ENCODE measurements around the gene TMEM233.

TMEM233 gene

GRCh38 chr12:119660076-119660475 is 66.5 kb downstream of the TMEM233 start:
- DNase-seq = no peak

- DNase-seq = no peak
These were observed 68.3 kb downstream of the TMEM233 start for GRCh38 chr12:119661882-119662281.

GRCh38 chr12:119664642-119665041 is 71.1 kb downstream of the TMEM233 start:
- DNase-seq = no peak

- DNase-seq = no peak
These were observed 71.8 kb downstream of the TMEM233 start for GRCh38 chr12:119665164-119665929.

- no peak for DNase-seq
These were observed 72.7 kb downstream of the TMEM233 start for GRCh38 chr12:119666226-119666795.

GRCh38 chr12:119666900-119667576 is 73.5 kb downstream of the TMEM233 start:
- DNase-seq = no peak

- DNase-seq = peak; percentile 96
These were observed 74.2 kb downstream of the TMEM233 start, which contains the start of gene PRKAB1 for GRCh38 chr12:119667577-119668323. PRKAB1 (plus strand) TSS chr12:119668133; CDS start chr12:119668245, 112 bp downstream.

- no peak for DNase-seq
These were observed 74.8 kb downstream of the TMEM233 start for GRCh38 chr12:119668324-119668841.

GRCh38 chr12:119669744-119670472 is 76.3 kb downstream of the TMEM233 start:
- DNase-seq = no peak

- no peak for DNase-seq
These were observed 77.5 kb downstream of the TMEM233 start for GRCh38 chr12:119671070-119671469.

GRCh38 chr12:119672194-119672593 is 78.6 kb downstream of the TMEM233 start:
- DNase-seq = no peak

GRCh38 chr12:119673634-119674033 is 80.1 kb downstream of the TMEM233 start:
- no peak for DNase-seq

GRCh38 chr12:119674560-119674959 is 81.0 kb downstream of the TMEM233 start:
- DNase-seq = no peak

- DNase-seq = no peak
These were observed 82.4 kb downstream of the TMEM233 start for GRCh38 chr12:119676022-119676421.

GRCh38 chr12:119676573-119676972 is 83.0 kb downstream of the TMEM233 start:
- no peak for DNase-seq

GRCh38 chr12:119678459-119678858 is 84.9 kb downstream of the TMEM233 start:
- no peak for DNase-seq

- no peak for DNase-seq
These were observed 85.5 kb downstream of the TMEM233 start for GRCh38 chr12:119679081-119679480.

- no peak for DNase-seq
These were observed 85.9 kb downstream of the TMEM233 start for GRCh38 chr12:119679490-119679889.

- no peak for DNase-seq
These were observed 87.5 kb downstream of the TMEM233 start for GRCh38 chr12:119681111-119681510.

GRCh38 chr12:119681728-119682638 is 88.4 kb downstream of the TMEM233 start:
- no peak for DNase-seq

- no peak for DNase-seq
These were observed 89.2 kb downstream of the TMEM233 start for GRCh38 chr12:119682639-119683252.

All from fibroblast of skin of right biceps (primary cell).